Measurements from ENCODE around the gene STAB1.

- TF ChIP-seq EZH2 (IDR thresholded peaks at IDR 0.05; ENCODE audit: insufficient read depth, poor library complexity, severe bottlenecking): no peak
- TF ChIP-seq EZH2phosphoT487 (IDR thresholded peaks at IDR 0.05; ENCODE audit: insufficient read depth, low read depth): no peak
Observed at GRCh38 chr3:52535411-52536111, 40.4 kb downstream of the STAB1 start.
